Esophagus squamous epithelium (tissue), 5 donors: ENCODE measurements around the gene SOX15. TPM values are rescaled to one million over a fixed set of nuclear protein-coding genes. Genes with fewer than 3 reads are reported as not detected.

Experiments used
- DNase-seq: peaks from one replicate; lab custom pipeline; 2025; lab: John Stamatoyannopoulos, UW
- H3K27ac ChIP-seq, 4 donors: fragments of 200-600 bp; sonication (generic); one replicate each; pipeline ENCODE4 v1.5.1; 2016 to 2019; ENCODE audit warnings: mild to moderate bottlenecking in 1 of 4
- H3K27me3 ChIP-seq, 4 donors: fragments of 200-600 bp; sonication (generic); 1 replicate in 3 of 4; 2 replicates in 1 of 4; pipeline versions ENCODE4 v1.5.1 to v1.6.0; 2017 to 2021; ENCODE audit warnings: antibody characterized with exemption in 1 of 4
- H3K36me3 ChIP-seq, 3 donors: fragments of 200-600 bp; sonication (generic); one replicate each; pipeline ENCODE4 v1.5.1; 2016 to 2019
- H3K4me1 ChIP-seq, 3 donors: fragments of 200-600 bp; sonication (generic); one replicate each; pipeline ENCODE4 v1.5.1; 2017 to 2019
- H3K4me3 ChIP-seq, 4 donors: fragments of 200-600 bp; sonication (generic); 1 replicate in 3 of 4; 2 replicates in 1 of 4; pipeline ENCODE4 v1.5.1; 2016 to 2019; ENCODE audit warnings: mild to moderate bottlenecking in 2 of 4, moderate library complexity in 1 of 4
- H3K9me3 ChIP-seq, 3 donors: fragments of 200-600 bp; sonication (generic); one replicate each; pipeline ENCODE4 v1.5.1; 2016 to 2019
- CTCF ChIP-seq, 6 experiments: fragments of 450-650 bp in 4 of 6; fragments of 200-600 bp in 2 of 6; sonication (generic) in 2 of 6; IDR thresholded peaks; one replicate each; pipeline ENCODE4 v1.5.1; 2016 to 2019; ENCODE audit warnings: antibody characterized with exemption in 6 of 6, mild to moderate bottlenecking in 4 of 6, moderate library complexity in 4 of 6
- POLR2A ChIP-seq, 4 donors: fragments of 450-650 bp; IDR thresholded peaks; one replicate each; pipeline ENCODE4 v1.6.1; 2017; ENCODE audit warnings: antibody characterized with exemption in 4 of 4, mild to moderate bottlenecking in 4 of 4, moderate library complexity in 3 of 4
- WGBS, 2 donors: methylation state at CpG; one replicate each; pipeline ENCODE4 v1.1.5; 2018; 5-methylcytosine and 5-hydroxymethylcytosine counted together
- intact Hi-C: fragments of 100-400 bp; cut with DNase I; formaldehyde crosslinking; loops from one replicate; pipeline ENCODE4 v1.15.0; 2022
- total RNA-seq, 4 donors: library from RNA; depleted of rRNA; stranded (reverse); fragments of >200 nt; gene quantifications; one replicate each; pipeline ENCODE4 v1.1.0, GENCODE V29; 2016
- donor health status: DM: yes; HTN: yes; CAD: no.

SOX15 gene
- total RNA-seq, 4 donors from 2014 or later = 89.1 to 127 (median 103) TPM

DNA sequence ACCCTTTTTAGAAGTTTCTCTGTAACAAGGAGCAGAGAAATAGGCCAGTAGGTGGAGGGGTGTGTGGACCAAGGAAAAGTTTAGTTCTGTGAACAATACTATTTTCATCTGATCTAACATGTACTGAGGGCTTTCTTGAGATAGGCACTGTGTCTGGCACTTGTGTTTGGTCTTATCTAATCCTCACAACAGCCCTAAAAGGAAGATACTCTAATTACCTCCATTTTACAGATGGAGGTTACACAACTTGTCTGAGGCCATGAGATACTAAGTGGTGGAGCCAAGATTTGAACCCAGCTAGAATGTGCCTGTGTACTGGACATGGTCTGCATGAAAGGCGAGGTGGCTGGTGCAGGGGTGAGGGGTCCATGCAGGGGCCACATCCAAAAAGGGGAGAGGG is 36.5 kb downstream of the SOX15 start:
- no peak for TF ChIP-seq CTCF (IDR thresholded peaks at IDR 0.05)
- no peak for TF ChIP-seq POLR2A (IDR thresholded peaks at IDR 0.05)
- no peak for DNase-seq
- no peak overlapping the region for H3K4me3 ChIP-seq
- H3K9me3 ChIP-seq = no peaks in the 10 kb centered on the region
- 75 to 92% methylated on average over 1 of the region's 1 CpG for WGBS, 2 donors
- intact Hi-C loops = no loop called here
- peak overlapping the region in 2 of 4 donors; percentile 31 to 76 for H3K27ac ChIP-seq
- peaks cover 0 to 12% (median 0%) of the 10 kb centered on the region in 3 donors for H3K36me3 ChIP-seq
- H3K27me3 ChIP-seq = no peaks in the 10 kb centered on the region
- H3K4me1 ChIP-seq = peaks cover 24 to 49% (median 27%) of the 10 kb centered on the region in 3 donors

- intact Hi-C loops = no loop called here
- 57 to 66% methylated on average over 3 to 5 of the region's 6 CpGs for WGBS, 2 donors
- DNase-seq = no peak
- Histone ChIP-seq H3K27ac (peak overlapping the region in 3 of 4 donors; percentile 30 to 52 (median 44)), H3K4me1 (peaks cover 22 to 49% (median 22%) of the 10 kb centered on the region in 3 donors), H3K27me3 (no peaks in the 10 kb centered on the region), H3K36me3 (peaks cover 0 to 12% (median 0%) of the 10 kb centered on the region in 3 donors), H3K9me3 (no peaks in the 10 kb centered on the region), H3K4me3 (no peak overlapping the region)
- no peak for TF ChIP-seq CTCF (IDR thresholded peaks at IDR 0.05)
- TF ChIP-seq POLR2A (IDR thresholded peaks at IDR 0.05) = no peak
These were observed 37.3 kb downstream of the SOX15 start for GRCh38 chr17:7552621-7553051.

DNA sequence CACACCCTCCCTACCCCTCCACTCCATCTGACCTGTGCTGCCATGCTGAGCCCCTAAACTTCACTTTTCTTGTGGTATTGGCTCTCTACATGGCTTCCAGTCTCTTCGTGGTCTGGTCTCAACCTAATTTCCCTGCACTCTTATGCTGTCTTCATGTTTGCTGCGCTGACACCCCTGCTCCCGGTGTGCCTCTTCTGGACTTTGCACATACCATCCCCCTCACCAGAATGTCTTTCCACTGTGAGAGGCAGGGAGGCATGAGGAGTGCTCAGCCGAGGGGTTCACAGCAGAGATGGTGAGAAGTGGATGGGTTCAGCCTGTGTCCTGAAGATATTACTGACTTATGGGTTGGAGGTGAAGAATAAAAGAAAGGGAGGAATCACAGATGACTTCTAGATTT is 38.5 kb downstream of the SOX15 start:
- no peak for DNase-seq
- Histone ChIP-seq H3K27me3 (no peaks in the 10 kb centered on the region), H3K4me1 (peaks cover 15 to 37% (median 17%) of the 10 kb centered on the region in 3 donors), H3K9me3 (no peaks in the 10 kb centered on the region), H3K4me3 (no peak overlapping the region), H3K36me3 (peaks cover 0 to 12% (median 0%) of the 10 kb centered on the region in 3 donors), H3K27ac (no peak overlapping the region)
- TF ChIP-seq CTCF (IDR thresholded peaks at IDR 0.05) (no peak), POLR2A (IDR thresholded peaks at IDR 0.05) (no peak)
- intact Hi-C loops = no loop called here
- 85 to 87% methylated on average over 4 of the region's 4 CpGs for WGBS, 2 donors

GRCh38 chr17:7550344-7550743 is 39.5 kb downstream of the SOX15 start:
- Histone ChIP-seq H3K27me3 (no peaks in the 10 kb centered on the region), H3K27ac (peak overlapping the region in 2 of 4 donors; percentile 92 to 97), H3K4me1 (peaks cover 15 to 37% (median 17%) of the 10 kb centered on the region in 3 donors), H3K4me3 (peak overlapping the region in 1 of 4 donors; percentile 74), H3K9me3 (no peaks in the 10 kb centered on the region), H3K36me3 (peaks cover 0 to 12% (median 0%) of the 10 kb centered on the region in 3 donors)
- no peak for DNase-seq
- intact Hi-C loops = no loop called here
- TF ChIP-seq POLR2A (IDR thresholded peaks at IDR 0.05) (no peak), CTCF (IDR thresholded peaks at IDR 0.05) (no peak)
- WGBS, 2 donors = 48 to 73% methylated on average over 6 of the region's 6 CpGs

GRCh38 chr17:7549401-7550055 is 40.4 kb downstream of the SOX15 start:
- 16 to 30% methylated on average over 17 to 18 of the region's 20 CpGs for WGBS, 2 donors
- H3K27me3 ChIP-seq = no peaks in the 10 kb centered on the region
- H3K9me3 ChIP-seq = no peaks in the 10 kb centered on the region
- DNase-seq = no peak
- intact Hi-C loops = no loop called here
- peak overlapping the region; percentile 80 to 97 (median 89) for H3K27ac ChIP-seq
- H3K36me3 ChIP-seq = peaks cover 0 to 12% (median 0%) of the 10 kb centered on the region in 3 donors
- H3K4me1 ChIP-seq = peaks cover 15 to 37% (median 17%) of the 10 kb centered on the region in 3 donors
- H3K4me3 ChIP-seq = peak overlapping the region; percentile 57 to 88 (median 66)
- TF ChIP-seq POLR2A (IDR thresholded peaks at IDR 0.05) (no peak), CTCF (IDR thresholded peaks at IDR 0.05) (no peak)
